Glutamatergic neuron (in vitro differentiated cells): Measurements from ENCODE around the gene ASTN2. TPM values are rescaled to one million over a fixed set of nuclear protein-coding genes. Genes with fewer than 3 reads are reported as not detected.

ENCODE experiments used
- DNase-seq: peaks from one replicate; pipeline ENCODE4 v3.0.0; 2022
- H3K27ac Mint-ChIP-seq: one replicate; pipeline ENCODE4 v1.8.0; 2020; ENCODE audit warnings: mild to moderate bottlenecking, mixed read lengths, inconsistent platforms; ENCODE audit not compliant: unreplicated experiment
- H3K27me3 Mint-ChIP-seq: one replicate; pipeline ENCODE4 v1.8.0; 2020; ENCODE audit warnings: mild to moderate bottlenecking, moderate library complexity, mixed read lengths, inconsistent platforms; ENCODE audit not compliant: unreplicated experiment
- H3K36me3 Mint-ChIP-seq: one replicate; pipeline ENCODE4 v1.8.0; 2020; ENCODE audit warnings: mild to moderate bottlenecking, mixed read lengths, inconsistent platforms; ENCODE audit not compliant: unreplicated experiment
- H3K4me1 Mint-ChIP-seq: one replicate; pipeline ENCODE4 v1.8.0; 2020; ENCODE audit warnings: mild to moderate bottlenecking, low read depth, mixed read lengths, inconsistent platforms; ENCODE audit not compliant: unreplicated experiment
- H3K4me3 Mint-ChIP-seq: one replicate; pipeline ENCODE4 v1.8.0; 2020; ENCODE audit warnings: mild to moderate bottlenecking, mixed read lengths, inconsistent platforms; ENCODE audit not compliant: unreplicated experiment
- H3K9me3 Mint-ChIP-seq: one replicate; pipeline ENCODE4 v1.8.0; 2020; ENCODE audit warnings: mild to moderate bottlenecking, moderate library complexity, mixed read lengths, inconsistent platforms; ENCODE audit not compliant: unreplicated experiment
- total RNA-seq: library from RNA; stranded (reverse); fragmentation: NEBNext Ultra II Directional; extraction: Animal tissue kit (Norgen Biotek cat#: 25700); gene quantifications from one replicate; pipeline ENCODE4 v1.2.1, GENCODE V29; 2021; ENCODE audit not compliant: unreplicated experiment
- TF ChIP-seq, protein P1 (sequence below): fragments of 200-600 bp; sonication (generic); IDR thresholded peaks from one replicate; pipeline ENCODE4 v1.5.0; 2021; ENCODE audit not compliant: partially characterized antibody, unreplicated experiment

Gene ASTN2
- total RNA-seq, 1 donor from 2014 or later: 134 TPM

- DNase-seq: no peak
- Mint-ChIP-seq H3K36me3 (no peaks in the 10 kb centered on the region), H3K4me1 (peaks cover 7% of the 10 kb centered on the region), H3K9me3 (no peaks in the 10 kb centered on the region), H3K27ac (no peak overlapping the region), H3K27me3 (no peaks in the 10 kb centered on the region), H3K4me3 (no peak overlapping the region)
- TF ChIP-seq, protein P1, sequence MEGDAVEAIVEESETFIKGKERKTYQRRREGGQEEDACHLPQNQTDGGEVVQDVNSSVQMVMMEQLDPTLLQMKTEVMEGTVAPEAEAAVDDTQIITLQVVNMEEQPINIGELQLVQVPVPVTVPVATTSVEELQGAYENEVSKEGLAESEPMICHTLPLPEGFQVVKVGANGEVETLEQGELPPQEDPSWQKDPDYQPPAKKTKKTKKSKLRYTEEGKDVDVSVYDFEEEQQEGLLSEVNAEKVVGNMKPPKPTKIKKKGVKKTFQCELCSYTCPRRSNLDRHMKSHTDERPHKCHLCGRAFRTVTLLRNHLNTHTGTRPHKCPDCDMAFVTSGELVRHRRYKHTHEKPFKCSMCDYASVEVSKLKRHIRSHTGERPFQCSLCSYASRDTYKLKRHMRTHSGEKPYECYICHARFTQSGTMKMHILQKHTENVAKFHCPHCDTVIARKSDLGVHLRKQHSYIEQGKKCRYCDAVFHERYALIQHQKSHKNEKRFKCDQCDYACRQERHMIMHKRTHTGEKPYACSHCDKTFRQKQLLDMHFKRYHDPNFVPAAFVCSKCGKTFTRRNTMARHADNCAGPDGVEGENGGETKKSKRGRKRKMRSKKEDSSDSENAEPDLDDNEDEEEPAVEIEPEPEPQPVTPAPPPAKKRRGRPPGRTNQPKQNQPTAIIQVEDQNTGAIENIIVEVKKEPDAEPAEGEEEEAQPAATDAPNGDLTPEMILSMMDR: no peak
These were observed 351.0 kb downstream of the ASTN2 start for GRCh38 chr9:117063721-117064471.

- H3K27me3 Mint-ChIP-seq: no peaks in the 10 kb centered on the region
- H3K4me3 Mint-ChIP-seq: no peak overlapping the region
- no peaks in the 10 kb centered on the region for H3K36me3 Mint-ChIP-seq
- H3K4me1 Mint-ChIP-seq: peaks cover 7% of the 10 kb centered on the region
- H3K9me3 Mint-ChIP-seq: no peaks in the 10 kb centered on the region
- no peak overlapping the region for H3K27ac Mint-ChIP-seq
- TF ChIP-seq, protein P1: no peak
- DNase-seq: no peak
These were observed 353.9 kb downstream of the ASTN2 start for GRCh38 chr9:117060963-117061362.

DNA sequence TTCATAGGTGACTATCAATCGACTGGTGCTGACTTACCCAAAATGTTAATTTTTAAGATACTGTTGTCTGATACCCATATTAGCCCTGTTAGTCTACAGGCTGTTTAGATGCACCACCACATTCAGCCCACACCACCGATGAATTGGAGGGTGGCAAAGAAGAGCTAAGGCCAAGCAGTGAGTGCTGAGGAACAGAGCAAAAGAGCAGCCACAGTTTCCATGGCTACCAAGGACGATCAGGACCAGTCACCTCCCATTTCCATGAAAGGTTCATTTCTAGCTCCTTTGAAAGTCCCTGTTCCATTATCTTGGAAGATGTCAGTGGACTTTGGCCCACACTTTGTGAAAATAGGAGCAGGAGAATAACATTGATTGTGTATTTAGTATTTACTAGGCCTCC, 364.9 kb downstream of the ASTN2 start:
- TF ChIP-seq, protein P1: no peak
- H3K27ac Mint-ChIP-seq: no peak overlapping the region
- no peak overlapping the region for H3K4me3 Mint-ChIP-seq

DNA sequence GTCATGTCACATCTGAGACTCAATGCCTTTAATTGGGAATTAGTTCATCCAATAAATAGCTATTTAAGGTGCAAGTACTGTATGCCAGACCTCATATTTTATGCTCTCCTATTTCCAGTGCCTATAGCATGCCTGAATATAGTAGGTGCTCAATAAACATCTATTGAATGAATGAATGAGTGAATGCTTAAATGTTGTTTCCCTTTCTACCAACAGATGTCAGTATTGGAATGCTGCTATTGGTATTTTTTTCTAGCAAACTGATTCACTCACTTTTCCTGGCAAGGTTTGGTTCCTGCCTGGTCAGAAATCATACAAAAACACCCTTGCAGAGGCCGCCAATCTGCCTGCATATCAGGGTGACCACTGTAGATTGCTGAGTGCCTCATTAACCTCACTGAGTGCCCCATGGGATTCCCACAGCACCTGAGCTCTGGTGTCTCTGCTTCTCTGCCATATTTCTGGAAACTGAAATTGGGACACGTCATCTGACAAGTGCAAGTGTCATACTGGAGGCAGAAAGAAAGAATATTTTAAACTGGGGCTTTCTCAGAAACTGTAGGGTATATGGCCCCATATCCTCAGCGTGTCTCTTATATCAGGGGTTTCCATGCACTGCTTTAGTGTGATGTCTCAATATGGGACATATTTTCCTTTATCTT, 368.1 kb downstream of the ASTN2 start:
- no peak overlapping the region for H3K27ac Mint-ChIP-seq
- peaks cover 5% of the 10 kb centered on the region for H3K27me3 Mint-ChIP-seq
- peak; percentile 51 for DNase-seq
- no peak overlapping the region for H3K4me3 Mint-ChIP-seq
- no peaks in the 10 kb centered on the region for H3K9me3 Mint-ChIP-seq
- H3K4me1 Mint-ChIP-seq: peaks cover 16% of the 10 kb centered on the region
- no peaks in the 10 kb centered on the region for H3K36me3 Mint-ChIP-seq
- TF ChIP-seq, protein P1: no peak

More for the DNA sequence above, 364.9 kb downstream of the ASTN2 start:
- H3K9me3 Mint-ChIP-seq: peaks cover 2% of the 10 kb centered on the region
- no peaks in the 10 kb centered on the region for H3K36me3 Mint-ChIP-seq
- DNase-seq: no peak
- peaks cover 6% of the 10 kb centered on the region for H3K27me3 Mint-ChIP-seq
- peaks cover 5% of the 10 kb centered on the region for H3K4me1 Mint-ChIP-seq

- peaks cover 1% of the 10 kb centered on the region for H3K27me3 Mint-ChIP-seq
- no peaks in the 10 kb centered on the region for H3K36me3 Mint-ChIP-seq
- peak; percentile 22 for DNase-seq
These were observed 370.6 kb downstream of the ASTN2 start for GRCh38 chr9:117044241-117044640.

More at GRCh38 chr9:117044241-117044640, 370.6 kb downstream of the ASTN2 start:
- Mint-ChIP-seq H3K27ac (peak overlapping the region; percentile 11), H3K4me1 (peaks cover 19% of the 10 kb centered on the region), H3K9me3 (no peaks in the 10 kb centered on the region), H3K4me3 (no peak overlapping the region)
- TF ChIP-seq, protein P1: no peak
